AG08396 (cell line): ENCODE data around the gene GSAP.
"Not testable (repeated sequence)": the region's sequence is repeated elsewhere in the genome, so short reads cannot be mapped to it uniquely, and the experiment has no call there.

Source experiments
- DNase-seq: peaks from one replicate; pipeline ENCODE4 v3.0.0; 2012; ENCODE audit warnings: low spot score, mixed read lengths

GSAP gene

GRCh38 chr7:77415823-77416620 lies at the start of gene GSAP:
TSS of gene GSAP (minus strand) at chr7:77416349. CDS start at chr7:77416321, 28 bp downstream.
- peak; percentile 83 for DNase-seq

GRCh38 chr7:77465256-77465655 lies 49.1 kb upstream of the GSAP start:
- no peak for DNase-seq

- no peak for DNase-seq
These were observed 48.4 kb upstream of the GSAP start for GRCh38 chr7:77464589-77464988.

GRCh38 chr7:77463632-77464031 lies 47.5 kb upstream of the GSAP start:
- DNase-seq, result not testable (repeated sequence)

- DNase-seq, result no peak
These were observed 45.7 kb upstream of the GSAP start for GRCh38 chr7:77461842-77462241.

- DNase-seq, result no peak
These were observed 45.1 kb upstream of the GSAP start for GRCh38 chr7:77461246-77461645.

GRCh38 chr7:77460057-77460486 lies 43.9 kb upstream of the GSAP start:
- no peak for DNase-seq

- no peak for DNase-seq
These were observed 43.2 kb upstream of the GSAP start for GRCh38 chr7:77459311-77459726.

- DNase-seq, result no peak
These were observed 42.6 kb upstream of the GSAP start for GRCh38 chr7:77458786-77459185.

- DNase-seq, result no peak
These were observed 41.6 kb upstream of the GSAP start for GRCh38 chr7:77457779-77458178.

GRCh38 chr7:77456696-77457095 lies 40.5 kb upstream of the GSAP start:
- no peak for DNase-seq

GRCh38 chr7:77455321-77455720 lies 39.2 kb upstream of the GSAP start:
- peak; percentile 80 for DNase-seq

GRCh38 chr7:77454802-77455201 lies 38.7 kb upstream of the GSAP start:
- DNase-seq, result no peak

GRCh38 chr7:77453531-77453930 lies 37.4 kb upstream of the GSAP start:
- no peak for DNase-seq

- not testable (repeated sequence) for DNase-seq
These were observed 35.8 kb upstream of the GSAP start for GRCh38 chr7:77451950-77452349.

- no peak for DNase-seq
These were observed 34.5 kb upstream of the GSAP start for GRCh38 chr7:77450613-77451012.

GRCh38 chr7:77450054-77450453 lies 33.9 kb upstream of the GSAP start:
- no peak for DNase-seq

- no peak for DNase-seq
These were observed 31.5 kb upstream of the GSAP start for GRCh38 chr7:77447616-77448015.

- no peak for DNase-seq
These were observed 28.0 kb upstream of the GSAP start for GRCh38 chr7:77444123-77444522.

- no peak for DNase-seq
These were observed 26.9 kb upstream of the GSAP start for GRCh38 chr7:77443042-77443441.

- DNase-seq, result no peak
These were observed 26.5 kb upstream of the GSAP start for GRCh38 chr7:77442636-77443035.

- DNase-seq, result no peak
These were observed 24.9 kb upstream of the GSAP start for GRCh38 chr7:77441046-77441445.

GRCh38 chr7:77439572-77439971 lies 23.4 kb upstream of the GSAP start:
- DNase-seq, result no peak

- no peak for DNase-seq
These were observed 22.0 kb upstream of the GSAP start for GRCh38 chr7:77438131-77438530.
